Stimulated activated CD4-positive, alpha-beta T cell treated with anti-CD3 and anti-CD28 coated beads, Interleukin-1b, Interleukin-23, amount 100 ng/mL, for 24 hours (primary cell): ENCODE results near the gene RAB7B.
"Not testable (repeated sequence)": the region's sequence is repeated elsewhere in the genome, so short reads cannot be mapped to it uniquely, and the experiment has no call there.

Experiments
- DNase-seq, 4 experiments: peaks; one replicate each; pipeline ENCODE4 v3.0.0-alpha.2; 2020; ENCODE audit warnings: low read depth in 4 of 4, low spot score in 1 of 4

Gene RAB7B, protein sequence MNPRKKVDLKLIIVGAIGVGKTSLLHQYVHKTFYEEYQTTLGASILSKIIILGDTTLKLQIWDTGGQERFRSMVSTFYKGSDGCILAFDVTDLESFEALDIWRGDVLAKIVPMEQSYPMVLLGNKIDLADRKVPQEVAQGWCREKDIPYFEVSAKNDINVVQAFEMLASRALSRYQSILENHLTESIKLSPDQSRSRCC

DNA sequence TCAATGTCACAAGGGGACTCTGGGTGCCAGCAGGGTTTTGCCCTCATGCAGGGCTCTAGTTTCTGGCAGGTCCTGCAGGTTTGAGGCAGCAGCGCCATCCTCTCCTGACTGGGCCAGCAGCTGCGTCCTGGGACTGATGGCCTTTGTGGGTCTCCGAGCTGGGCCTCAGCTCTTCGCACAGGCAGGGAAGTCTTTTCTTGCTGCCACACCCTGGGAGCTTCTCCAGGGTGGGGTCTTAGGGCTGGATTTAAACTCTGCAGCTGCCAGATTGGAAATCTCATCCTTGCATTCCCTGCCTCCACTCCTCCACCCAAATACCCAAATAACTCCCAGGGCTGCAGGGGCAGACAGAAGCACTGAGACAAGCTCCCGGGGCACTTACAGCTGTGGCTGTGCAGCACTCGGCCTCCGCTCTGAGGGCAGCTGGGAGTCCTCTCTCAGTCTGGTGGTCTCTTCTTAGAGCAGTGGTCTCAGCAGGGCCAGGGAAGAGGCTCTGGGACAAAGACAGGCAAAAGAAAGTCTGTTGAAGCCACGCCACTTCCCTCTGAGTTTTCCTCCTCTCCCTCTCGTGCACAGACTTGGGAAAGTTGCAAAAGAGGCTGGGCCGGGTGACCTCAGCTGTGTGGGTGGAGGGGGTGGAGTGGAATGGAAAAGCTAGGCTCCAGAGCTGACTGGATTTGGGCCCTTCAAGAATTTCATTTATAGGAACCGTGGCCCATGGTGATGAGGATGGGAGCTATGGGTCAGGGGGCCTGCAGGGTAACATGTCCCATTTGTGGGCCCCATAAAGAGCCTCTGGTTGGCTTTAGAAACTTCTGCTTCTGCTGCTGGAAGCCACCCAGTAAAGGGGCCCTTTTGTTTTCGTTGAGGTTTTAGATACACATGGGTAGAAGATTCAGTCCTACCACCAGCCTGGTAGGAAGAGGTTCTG, at the start of gene RAB7B:
RAB7B (minus strand) TSS at position 525 of the 931 bp plus-strand sequence. CDS start 9,260 bp downstream, outside the sequence.
- DNase-seq, result no peak

DNA sequence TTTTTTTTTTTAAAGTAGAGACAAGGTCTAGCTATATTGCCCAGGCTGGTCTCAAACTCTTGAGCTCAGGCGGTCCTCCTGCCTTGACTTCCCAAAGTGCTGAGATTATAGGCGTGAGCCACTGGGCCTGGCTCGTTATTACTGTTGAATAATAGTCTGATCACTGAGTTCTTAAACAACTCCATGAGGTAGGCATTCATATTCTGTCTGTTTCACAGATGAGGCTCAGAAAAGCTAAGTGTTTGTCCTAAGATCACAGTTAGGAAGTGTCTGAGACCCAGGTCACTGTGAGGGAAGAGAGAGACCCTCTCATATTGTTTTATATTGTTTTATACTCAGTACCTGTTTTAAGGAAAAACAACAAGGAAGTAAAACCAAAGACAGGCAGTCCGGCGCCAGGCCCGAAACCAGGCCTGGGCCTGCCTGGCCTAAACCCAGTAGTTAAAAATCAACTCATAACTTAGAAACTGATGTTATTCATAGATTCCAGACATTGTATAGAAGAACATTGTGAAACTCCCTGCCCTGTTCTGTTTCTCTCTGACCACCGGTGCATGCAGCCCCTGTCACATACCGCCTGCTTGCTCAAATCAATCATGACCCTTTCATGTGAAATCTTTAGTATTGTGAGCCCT, 49.2 kb upstream of the RAB7B start:
- DNase-seq, result not testable (repeated sequence)

DNA sequence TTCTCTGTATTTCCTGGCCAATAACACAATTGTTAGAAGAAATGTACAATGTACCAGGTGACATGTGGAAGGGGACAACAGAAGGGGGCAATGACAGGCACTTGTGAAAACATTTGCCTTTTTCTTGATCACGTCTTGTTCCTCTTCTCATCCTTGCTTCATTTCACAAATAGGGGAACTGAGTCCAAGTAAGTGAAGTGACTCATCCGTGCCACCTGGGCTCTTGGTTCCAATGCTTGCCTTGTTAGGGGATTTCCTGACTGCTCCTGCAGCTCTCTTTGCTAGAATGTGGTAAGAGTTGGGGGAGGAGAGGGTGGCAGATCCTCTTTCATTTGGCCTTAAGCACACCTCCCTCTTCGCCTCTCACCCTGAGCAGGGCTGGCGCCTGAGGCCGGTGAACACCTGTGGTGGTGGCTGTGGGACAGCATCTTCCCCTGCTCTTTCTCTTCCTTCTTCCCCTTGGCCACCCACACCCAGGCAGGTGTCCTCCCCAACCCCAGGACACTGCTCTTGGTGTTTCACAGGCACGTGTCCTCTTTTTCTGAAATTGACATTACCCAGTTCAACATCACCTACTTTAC, 47.5 kb upstream of the RAB7B start:
- DNase-seq, result peak in 3 of 4 experiments; percentile 16 to 45 (median 32)

DNA sequence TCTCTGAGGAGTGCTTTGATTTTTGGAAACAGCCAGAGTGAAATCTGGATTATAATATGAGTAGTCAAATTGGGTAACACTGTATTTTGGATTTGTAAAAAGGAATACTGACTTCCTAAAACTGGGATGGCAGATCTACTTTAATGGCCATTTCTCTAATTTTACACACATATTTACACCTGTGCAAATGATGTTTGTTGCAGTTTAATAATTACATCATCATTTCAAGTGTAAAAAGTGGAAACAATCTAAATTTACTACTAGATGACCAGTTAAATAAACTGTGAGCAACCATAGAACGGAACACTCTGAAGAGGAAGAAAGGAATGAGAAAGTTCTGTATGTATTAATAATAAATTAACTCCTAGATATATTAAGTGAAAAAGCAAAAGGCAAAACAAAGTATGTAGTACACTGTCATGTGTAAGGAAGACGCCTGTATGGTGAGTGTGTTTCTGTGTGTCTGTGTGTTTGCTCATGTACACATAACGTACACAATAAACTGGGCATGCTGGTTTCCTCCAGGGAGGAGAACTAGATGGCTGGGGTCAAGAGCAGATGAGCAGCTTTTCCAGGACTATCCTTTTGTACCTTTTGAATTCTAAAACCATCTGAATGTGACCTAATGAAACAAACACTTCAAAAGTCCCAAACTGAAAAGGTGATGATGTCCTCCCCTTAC, 46.9 kb upstream of the RAB7B start:
- no peak for DNase-seq

DNA sequence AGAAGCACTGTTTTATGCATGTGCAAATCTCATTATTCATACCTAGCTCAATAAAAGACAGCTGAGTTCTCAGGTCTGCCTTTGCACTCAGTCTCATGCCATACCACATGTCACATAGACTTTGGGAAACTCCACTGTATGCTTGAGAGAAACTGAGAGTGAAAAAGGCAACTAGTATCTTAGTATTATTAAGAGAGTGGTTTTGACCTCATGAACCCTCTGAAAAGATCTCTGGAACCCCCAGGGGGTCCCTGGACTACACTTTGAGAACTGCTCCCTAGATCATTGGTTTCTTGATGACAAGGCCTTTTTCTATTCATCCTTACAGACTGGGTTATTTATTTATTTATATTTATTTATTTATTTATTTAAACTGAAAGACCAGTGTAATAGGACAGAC, 46.1 kb upstream of the RAB7B start:
- DNase-seq, result no peak

DNA sequence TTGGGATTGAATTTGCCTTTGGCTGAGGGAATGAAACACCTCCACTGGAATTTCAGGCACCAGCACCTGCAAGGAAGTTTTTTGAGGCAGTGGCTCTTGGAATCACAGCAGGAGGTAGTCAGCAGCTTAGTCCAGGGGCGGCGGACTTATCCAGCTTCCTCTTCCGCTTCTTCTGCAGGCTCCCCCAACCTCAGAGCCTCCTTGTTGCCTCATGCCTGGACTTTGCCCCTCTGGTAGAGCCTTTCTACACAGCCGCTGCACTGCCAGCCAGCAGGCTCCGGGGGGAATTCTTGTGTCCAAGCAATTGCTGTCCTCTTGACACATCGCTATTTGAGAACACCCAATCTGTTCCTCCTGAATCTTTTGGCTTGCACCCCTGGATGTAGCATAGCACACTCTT, 45.4 kb upstream of the RAB7B start:
- DNase-seq, result no peak

DNA sequence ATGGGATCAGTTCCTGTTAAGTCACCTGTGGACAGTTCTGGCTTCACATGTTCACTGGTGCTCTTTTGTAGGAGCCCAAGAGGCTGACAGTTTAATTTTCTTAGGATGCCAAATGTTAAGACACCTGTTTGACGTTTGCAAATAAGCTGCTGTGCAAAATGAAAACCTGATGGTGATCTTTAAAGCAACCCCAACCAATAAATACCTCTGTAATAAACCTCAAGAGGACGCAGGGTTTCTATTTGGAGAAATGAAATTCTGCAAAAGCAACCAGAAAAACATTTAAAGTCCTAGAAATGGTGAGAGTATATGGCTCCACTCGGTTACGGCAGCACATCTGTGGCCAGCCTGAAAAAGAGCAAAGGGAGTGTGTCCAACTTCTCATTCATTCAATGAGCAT, 44.1 kb upstream of the RAB7B start:
- DNase-seq, result no peak

DNA sequence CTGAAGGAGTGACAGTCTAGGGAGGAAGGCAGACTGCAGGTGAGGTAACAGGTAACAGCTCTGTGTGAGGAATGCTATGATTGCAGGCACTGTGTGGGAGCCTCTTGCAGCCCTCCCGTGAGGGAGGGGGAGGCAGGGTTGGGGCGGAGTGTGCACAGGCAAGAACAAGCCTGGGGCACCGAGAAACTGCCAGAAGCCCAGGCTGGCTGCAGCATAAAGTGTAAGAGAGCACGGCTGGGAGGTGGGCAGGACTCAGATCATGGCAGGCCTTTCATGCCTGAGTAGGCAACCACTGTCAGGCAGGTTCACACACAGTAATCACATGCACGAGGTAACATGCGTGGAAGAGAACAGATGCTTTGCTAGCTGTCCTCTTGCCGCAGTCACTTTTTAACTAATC, 38.4 kb upstream of the RAB7B start:
- DNase-seq, result no peak

DNA sequence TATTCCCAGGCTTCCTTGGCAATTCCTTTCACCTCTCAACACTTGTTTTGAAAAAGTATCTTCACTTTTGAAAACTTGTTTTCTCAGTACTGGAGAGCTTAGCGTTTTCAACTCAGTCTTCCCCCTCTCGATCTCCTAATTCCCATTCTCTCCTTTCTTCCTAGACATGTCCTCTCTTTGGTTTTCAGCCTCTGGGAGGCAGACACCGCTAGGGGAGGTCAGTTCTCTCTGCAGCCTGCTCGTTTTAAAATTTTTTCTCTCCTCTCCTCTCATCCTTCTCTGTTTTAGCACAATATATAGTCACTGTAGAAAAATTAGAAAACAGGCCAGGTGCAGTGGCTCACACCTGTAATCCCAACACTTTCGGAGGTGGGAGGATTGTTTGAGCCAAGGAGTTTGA, 37.1 kb upstream of the RAB7B start:
- DNase-seq, result no peak

DNA sequence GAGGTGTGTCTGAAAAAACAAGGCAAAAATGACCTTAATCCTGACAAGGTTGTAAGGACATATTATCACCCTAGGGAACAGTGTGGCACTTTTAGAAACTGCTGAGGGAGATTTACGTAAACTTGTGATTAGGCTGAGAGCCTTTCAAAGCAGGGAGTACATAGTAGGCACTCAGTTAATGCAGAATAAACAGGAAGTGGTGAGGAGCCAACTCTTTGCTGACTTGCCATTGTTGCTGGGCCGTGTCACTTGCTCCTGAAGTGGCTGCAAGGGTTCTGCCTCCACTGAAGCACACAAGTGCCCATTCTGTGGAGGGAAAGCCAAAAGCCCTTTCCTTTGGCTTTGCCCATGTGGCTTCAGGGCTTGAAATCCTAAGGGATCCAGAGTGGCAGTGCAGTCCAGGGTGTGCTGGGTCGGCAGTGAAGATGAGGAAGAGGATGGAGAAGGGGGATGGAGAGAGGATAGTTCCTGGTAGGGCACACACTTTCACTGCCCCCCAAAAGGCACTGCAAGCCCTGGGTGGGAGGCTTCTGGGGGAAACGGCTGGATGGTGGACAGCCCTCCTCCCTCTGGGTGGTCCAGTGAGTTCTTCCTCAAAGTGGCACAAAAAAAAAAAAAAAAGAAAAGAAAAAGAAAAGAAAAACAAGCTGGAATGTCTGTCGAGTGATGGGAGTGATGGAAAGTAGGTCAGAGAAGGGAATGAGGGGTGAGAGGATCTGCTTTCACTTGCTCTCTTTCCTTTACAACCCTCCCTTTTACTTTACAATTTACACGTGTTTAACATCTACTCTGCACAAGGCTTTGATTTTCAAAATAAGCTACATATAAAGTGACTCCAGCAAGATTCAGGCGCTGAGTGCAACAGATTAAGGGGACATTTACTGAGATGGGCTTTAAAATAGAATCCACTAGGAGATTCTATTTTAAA, 36.1 kb upstream of the RAB7B start:
- no peak for DNase-seq

DNA sequence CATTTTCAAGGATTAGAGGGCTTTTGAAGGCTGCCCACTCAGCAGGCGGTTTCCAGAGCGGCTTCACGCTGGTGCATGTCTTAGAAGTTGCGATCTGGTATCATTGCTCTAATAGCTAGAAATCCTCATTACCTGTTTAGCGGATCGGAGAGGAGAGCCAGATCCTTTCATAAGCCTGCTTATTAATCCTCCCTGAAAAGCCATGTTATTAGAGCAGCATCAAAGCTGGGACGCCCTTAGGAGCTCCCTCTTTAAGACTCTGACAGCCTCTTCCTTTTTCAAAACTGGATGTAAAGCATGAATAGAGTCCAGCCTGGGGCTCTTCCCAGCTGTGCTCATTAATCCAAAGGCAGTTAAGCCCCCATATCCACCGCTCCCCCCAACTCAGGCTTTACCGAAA, 34.4 kb upstream of the RAB7B start:
- no peak for DNase-seq

DNA sequence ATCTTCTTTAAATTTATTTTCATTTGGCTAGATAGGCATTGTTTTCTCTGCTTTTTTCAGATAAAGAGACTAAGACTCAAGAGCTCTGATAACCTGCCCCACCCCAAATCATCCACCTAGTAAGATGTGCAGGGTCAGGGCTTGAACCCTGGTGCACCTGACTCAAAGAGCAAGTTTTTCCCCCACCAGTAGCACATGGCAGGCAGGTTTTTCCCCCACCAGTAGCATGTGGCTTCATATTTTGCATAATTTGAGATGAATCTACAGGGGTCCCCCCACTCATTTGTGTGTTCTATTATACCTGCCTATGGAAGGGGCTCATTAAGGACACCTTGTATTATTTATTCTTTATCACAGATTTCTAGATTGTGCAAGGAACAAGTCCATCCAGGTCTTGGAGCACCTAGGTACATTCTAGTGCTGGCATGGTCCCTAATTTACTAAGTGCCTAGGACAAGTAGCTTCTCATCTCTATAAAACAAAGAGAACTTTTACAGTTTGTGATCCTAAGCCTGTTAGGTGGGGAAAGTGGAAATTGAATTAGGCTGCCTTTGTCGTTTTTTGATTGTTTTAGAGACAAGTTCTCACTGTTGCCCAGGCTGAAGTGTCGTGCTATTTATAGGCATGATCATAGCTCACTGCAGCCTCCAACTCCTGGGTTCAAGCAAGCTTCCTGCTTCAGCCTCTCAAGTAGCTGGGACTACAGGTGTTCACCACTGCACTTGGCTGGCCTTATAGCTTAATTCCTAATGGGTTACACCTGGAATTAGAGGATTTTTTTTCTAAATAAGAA, 33.7 kb upstream of the RAB7B start:
- DNase-seq, result no peak

DNA sequence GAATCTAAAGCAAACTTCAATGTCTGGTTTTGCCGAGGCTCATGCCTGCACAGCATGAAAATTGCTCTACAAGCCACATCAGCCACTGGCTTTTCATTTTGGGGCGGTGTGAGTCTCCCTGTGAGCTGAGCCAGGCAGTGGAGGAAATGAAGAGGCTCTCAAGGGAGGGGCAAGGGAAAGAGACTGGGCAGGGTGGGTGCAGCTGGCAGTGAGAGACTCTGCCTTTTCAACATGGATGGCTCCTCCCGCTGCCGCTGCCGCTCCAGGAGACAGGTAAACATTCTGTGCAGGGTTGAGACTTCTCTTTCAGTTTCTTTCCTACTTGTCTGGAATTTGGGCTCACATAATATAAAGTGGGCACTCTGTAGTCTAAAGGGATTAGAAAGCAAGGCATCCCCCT, 31.8 kb upstream of the RAB7B start:
- DNase-seq, result no peak

DNA sequence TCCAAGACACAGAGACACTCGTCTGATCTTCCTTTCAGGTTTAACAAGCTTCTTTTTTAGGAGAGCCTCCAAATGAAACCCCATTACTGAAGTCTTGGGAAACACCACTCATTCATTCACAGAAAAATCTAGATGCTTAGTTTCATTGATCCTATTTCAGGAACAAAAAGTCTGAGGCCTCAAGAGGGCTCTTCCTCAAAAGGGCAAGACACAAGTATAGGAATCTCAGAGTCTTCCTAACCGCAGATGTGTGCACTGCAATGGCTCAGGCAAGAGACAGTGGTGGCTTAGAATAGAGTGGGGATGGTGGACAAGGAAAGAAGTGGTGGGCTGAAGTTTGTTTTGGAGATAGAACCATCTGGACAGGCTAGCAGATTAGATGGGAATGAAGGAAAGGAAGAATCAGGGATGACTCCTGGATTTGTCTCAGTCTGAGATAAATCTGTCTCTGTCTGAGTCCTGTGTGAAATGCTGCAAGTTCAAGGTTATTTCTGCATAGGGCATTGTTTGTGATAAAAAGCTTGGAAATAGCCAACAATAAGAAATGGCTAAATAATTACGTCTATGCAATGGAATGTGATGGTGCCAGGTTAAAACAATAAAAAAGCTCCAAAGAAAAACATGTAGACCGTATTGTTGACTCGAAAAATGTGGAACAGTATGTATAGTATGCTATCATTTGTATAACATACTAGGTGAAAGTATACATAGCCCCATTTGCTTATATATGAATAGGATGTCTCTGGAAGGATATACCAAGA, 29.4 kb upstream of the RAB7B start:
- DNase-seq, result no peak

DNA sequence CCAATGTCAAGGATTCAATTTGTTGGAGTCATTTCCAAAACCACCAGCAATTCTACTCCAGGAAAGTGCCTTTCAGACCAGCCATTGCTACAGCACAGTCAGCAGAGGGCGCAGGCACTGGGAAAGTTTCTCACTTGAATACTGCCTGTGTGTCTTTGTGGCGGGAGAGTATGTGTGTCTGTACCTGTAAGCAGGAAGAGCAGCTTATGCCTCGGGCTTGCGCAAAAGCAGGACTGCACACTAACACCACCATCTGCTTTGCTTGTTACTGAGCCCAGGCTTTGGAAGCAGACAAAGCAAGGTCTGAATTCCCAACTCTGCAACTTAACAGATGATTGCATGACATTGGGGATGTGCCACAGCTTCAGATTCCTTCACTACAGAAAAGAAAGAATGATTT, 27.5 kb upstream of the RAB7B start:
- DNase-seq, result peak; percentile 32 to 55 (median 50)

DNA sequence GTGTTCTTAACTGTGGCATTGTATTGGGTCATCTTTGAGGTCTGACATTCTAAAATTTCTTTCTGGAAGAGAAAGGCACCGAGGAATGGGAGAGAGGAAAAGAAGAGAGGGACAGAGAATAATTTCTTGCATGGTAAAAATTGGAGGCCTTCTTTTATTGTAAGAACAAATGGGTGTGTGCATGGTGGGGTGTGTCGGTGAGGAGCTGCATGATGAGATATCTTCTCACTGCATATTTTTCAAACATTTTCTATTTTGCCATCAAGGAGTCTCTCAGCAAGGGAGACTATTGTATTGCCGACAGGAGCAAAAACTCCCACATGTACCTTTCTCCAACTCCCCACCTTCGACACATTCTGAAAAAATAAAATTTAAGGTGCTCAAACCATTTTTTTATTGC, 27.0 kb upstream of the RAB7B start:
- DNase-seq, result no peak

DNA sequence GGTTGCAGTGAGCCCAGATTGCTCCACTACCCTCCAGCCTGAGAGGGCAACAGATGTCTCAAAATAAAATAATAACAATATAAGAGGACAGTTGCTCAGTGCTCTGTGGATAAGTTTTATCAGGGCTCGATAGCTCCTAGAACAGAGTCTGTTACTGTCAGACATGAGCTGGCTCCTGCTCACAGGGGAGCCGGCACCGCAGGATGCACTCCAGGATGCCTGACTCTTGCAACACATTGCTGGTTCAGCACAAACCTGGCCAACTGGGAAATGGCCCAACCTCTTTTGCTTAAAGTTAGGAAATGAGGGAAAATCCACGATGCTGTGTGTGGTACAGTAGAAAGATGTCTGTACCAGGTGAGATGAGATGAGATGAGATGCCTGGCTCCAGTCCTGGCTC, 26.3 kb upstream of the RAB7B start:
- DNase-seq, result no peak

DNA sequence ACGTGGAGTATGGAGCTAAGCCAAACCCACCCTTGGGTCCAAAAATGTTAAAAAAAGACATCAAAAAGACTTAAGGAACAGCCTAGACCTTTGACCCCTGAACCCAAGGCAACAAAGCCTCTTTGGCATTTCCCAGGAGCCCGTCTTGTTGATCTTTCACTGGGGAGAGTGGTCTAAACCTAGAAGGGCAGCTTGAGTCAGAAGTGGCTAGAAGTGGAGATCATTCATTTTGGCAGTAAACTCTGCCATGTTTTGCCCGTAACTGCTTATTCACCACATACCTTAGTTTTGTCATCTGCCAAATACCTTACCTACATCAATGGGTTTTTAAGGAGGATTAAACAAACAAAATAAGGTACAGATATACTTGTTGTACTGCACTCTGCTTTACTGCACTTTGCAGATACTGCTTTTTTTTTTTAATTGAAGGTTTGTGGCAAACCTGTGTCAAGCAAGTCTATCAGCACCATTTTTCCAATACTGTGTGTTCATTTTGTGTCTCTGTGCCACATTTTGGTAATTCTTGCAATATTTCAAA, 22.2 kb upstream of the RAB7B start:
- DNase-seq, result no peak
